GM18508 (cell line): ENCODE data around the gene CACNA2D3.
"Not testable (repeated sequence)": the region's sequence is repeated elsewhere in the genome, so short reads cannot be mapped to it uniquely, and the experiment has no call there.

Experiments
- ATAC-seq: cut with Tn5 transposase; IDR thresholded peaks from one replicate; pipeline ENCODE4 v1.9.1; 2021; ENCODE audit warnings: moderate number of reproducible peaks; ENCODE audit not compliant: insufficient read depth, unreplicated experiment

Gene CACNA2D3

GRCh38 chr3:54593653-54594052 is 471.3 kb downstream of the CACNA2D3 start:
- ATAC-seq: no peak

- ATAC-seq: no peak
Measured at GRCh38 chr3:54596087-54596486, 473.7 kb downstream of the CACNA2D3 start.

- ATAC-seq: no peak
Measured at GRCh38 chr3:54599716-54600115, 477.4 kb downstream of the CACNA2D3 start.

GRCh38 chr3:54600441-54601204 is 478.3 kb downstream of the CACNA2D3 start:
- ATAC-seq: no peak

- no peak for ATAC-seq
Measured at GRCh38 chr3:54604495-54604894, 482.1 kb downstream of the CACNA2D3 start.

GRCh38 chr3:54608041-54608440 is 485.7 kb downstream of the CACNA2D3 start:
- ATAC-seq: no peak

- no peak for ATAC-seq
Measured at GRCh38 chr3:54619053-54619452, 496.7 kb downstream of the CACNA2D3 start.

GRCh38 chr3:54619531-54619930 is 497.2 kb downstream of the CACNA2D3 start:
- no peak for ATAC-seq

GRCh38 chr3:54621184-54621583 is 498.8 kb downstream of the CACNA2D3 start:
- no peak for ATAC-seq

- ATAC-seq: no peak
Measured at GRCh38 chr3:54622678-54623077, 500.3 kb downstream of the CACNA2D3 start.

GRCh38 chr3:54625805-54626787 is 503.7 kb downstream of the CACNA2D3 start:
- ATAC-seq: no peak

- ATAC-seq: no peak
Measured at GRCh38 chr3:54628888-54629441, 506.6 kb downstream of the CACNA2D3 start.

GRCh38 chr3:54630101-54630623 is 507.8 kb downstream of the CACNA2D3 start:
- no peak for ATAC-seq

GRCh38 chr3:54631001-54631400 is 508.6 kb downstream of the CACNA2D3 start:
- not testable (repeated sequence) for ATAC-seq

- ATAC-seq: no peak
Measured at GRCh38 chr3:54631516-54632325, 509.4 kb downstream of the CACNA2D3 start.

GRCh38 chr3:54632326-54632665 is 509.9 kb downstream of the CACNA2D3 start:
- no peak for ATAC-seq

- ATAC-seq: no peak
Measured at GRCh38 chr3:54632834-54633233, 510.5 kb downstream of the CACNA2D3 start.

- no peak for ATAC-seq
Measured at GRCh38 chr3:54633444-54634121, 511.2 kb downstream of the CACNA2D3 start.

GRCh38 chr3:54634122-54634469 is 511.7 kb downstream of the CACNA2D3 start:
- no peak for ATAC-seq
